GM18517 (cell line): Measurements from ENCODE around the gene CLBA1.
"Not testable (repeated sequence)": the region's sequence is repeated elsewhere in the genome, so short reads cannot be mapped to it uniquely, and the experiment has no call there.

ENCODE experiments used
- ATAC-seq: cut with Tn5 transposase; IDR thresholded peaks from one replicate; pipeline ENCODE4 v1.9.1; 2021; ENCODE audit warnings: mild to moderate bottlenecking, moderate library complexity; ENCODE audit not compliant: unreplicated experiment

The CLBA1 gene

DNA sequence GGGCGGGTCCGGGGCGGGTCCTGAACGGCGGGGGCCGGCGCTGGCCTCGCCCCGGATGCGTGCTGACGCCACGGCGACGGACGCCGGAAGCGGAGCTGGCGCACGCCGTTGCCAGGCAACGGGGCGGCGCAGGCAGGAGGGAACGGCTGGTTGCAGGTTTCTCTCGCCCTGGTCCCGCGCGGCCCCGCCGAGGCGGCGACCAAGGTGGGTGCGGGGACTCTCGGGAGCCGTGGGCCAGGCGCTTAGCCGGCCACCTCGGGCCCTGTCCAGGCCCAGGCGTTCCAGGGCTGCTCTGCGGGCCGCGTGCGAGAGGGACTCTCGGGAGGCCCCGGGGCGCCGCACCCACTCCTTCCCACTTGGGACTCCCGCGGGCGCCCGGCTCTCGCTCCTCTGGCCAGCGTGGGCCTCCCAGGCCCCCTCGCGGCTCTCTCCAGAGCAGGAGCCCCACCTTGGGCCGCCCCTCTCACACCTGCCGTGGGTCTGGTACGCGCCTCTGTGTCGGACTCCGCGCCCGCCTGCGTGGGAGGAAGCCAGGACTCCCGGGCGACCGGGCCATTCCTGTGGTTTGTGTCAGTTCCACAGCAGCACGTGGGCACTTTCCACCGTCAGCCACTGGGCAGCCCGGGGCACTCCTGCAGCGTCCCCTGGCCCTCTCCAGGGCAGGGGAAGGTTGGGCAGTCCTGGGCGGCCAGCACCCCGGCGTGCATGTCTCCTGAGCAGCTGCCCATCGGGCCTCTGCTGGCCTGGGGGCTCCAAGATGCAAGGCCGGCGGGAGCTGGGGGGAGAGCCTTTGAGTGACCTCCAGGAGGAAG, at the start of gene CLBA1:
Gene CLBA1 (plus strand): TSS at position 114 of the 812 bp plus-strand sequence. CDS start 644 bp downstream, at position 758.
- peak; percentile 85 for ATAC-seq

GRCh38 chr14:104935955-104936354, 49.6 kb upstream of the CLBA1 start:
- no peak for ATAC-seq

DNA sequence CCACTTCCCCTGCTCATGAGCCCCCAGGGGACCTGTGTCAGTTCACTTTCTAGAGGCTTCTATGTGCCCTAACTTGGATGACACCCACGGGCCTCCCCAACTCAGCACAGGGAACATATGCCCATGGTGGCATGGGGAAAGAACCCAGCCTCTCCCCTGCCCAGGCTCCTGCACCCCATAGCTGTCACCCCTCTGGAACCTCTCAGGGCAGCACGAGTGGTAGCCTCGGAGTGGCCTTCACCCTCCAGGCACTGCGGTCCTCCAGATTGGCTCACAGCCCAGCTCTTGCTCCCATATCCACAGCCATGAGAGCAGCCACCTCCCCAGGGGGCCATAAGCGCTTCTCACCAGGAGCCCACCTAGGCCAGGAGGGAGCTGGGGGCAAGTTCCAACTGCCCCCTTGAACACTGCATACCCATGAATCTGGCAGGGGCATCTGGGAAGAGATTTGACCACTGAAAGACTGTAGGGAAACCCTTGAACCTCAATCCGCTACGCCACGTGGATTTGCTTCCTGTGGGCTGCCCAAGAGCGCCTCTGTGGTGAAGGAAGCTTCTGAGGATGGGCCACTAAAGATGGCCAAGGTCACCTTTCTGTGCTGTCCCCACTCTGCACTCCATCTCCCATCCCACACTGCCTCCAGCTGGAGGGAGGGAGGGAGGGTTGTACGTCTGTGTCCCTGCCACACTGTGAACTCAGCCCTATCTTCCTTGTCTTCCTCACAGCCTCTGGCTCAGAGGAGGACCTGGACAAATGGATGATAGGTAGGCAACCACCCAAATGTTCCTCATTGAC, 49.0 kb upstream of the CLBA1 start:
- no peak for ATAC-seq

- no peak for ATAC-seq
Measured at GRCh38 chr14:104937161-104937560, 48.4 kb upstream of the CLBA1 start.

GRCh38 chr14:104937694-104938365, 47.8 kb upstream of the CLBA1 start:
- no peak for ATAC-seq

DNA sequence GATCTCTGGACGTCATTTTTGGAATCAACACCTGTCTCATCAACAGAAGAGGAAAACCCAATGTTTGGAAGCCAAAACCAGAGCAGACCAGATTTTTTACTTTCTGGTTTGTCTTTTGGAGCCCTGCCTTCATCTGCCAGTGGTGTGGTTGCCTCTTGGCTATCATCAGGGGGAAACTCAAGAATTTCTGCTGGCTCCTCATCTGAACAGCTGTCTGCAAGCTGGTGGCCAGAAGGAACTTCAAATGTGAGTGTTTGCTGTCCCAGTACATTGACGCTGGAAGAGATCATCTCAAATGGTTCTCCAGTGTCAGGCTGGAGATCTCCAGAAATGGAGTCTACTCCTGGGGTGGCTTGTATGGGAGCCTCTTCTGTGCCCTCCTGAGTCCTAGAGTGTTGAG, 47.2 kb upstream of the CLBA1 start:
- ATAC-seq: no peak

DNA sequence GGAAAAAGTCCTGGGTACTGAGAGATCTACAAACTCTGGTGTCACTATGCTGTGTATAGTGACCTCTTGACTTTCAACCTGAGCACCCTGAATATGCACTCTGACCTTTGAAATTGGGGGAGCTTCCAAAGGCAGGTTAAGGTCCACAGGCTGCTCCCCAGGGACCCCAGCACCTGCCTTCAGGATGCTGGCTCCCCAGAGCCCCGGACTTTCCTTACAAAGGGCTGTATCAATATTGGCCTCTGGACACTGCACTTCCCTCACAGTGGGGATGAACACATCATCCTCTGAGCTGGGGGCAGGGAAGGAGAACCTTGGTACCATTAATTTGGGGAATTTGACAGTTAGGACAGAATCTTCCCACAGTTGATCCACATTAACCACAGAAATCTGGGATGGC, 46.6 kb upstream of the CLBA1 start:
- ATAC-seq: no peak

- ATAC-seq: no peak
Measured at GRCh38 chr14:104939666-104940410, 45.8 kb upstream of the CLBA1 start.

- no peak for ATAC-seq
Measured at GRCh38 chr14:104940526-104941150, 45.0 kb upstream of the CLBA1 start.

DNA sequence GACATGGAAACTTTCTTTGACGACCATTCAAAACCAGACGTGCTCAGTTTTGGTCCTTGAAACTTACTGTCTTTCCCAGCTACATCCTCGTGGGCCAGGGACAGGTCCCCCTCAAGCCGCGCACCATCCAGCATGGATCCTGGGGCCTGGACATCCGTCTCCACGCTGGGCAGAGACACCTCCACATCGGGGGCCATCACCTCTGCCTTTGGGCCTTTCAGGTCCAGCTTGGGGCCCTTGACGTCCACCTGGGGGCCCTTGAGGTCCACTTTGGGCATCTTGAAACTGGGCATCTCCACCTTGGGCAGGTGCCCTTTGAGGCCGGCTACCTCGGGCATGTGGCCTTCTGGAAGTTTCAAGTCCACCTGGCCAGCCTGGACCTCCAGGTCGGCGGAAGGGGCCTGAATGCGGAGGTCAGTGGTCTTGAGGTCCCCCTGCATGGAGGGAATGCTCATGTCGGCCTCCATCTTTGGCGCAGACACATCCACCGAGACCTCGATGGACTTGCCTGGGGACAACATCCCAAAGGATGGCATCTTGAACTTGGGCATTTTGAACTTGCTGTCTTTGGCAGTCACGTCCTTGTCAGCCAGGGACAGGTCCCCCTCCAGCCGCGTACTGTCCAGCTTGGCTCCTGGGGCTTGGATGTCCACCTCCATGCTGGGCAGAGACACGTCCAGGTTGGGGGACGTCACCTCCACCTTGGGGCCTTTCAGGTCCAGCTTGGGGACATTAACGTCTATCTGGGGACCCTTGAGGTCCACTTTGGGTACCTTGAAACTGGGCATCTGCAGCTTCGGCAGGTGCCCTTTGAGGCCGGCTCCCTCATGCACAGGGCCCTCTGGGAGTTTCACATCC, 43.9 kb upstream of the CLBA1 start:
- ATAC-seq: no peak

GRCh38 chr14:104942586-104942985, 43.0 kb upstream of the CLBA1 start:
- no peak for ATAC-seq

DNA sequence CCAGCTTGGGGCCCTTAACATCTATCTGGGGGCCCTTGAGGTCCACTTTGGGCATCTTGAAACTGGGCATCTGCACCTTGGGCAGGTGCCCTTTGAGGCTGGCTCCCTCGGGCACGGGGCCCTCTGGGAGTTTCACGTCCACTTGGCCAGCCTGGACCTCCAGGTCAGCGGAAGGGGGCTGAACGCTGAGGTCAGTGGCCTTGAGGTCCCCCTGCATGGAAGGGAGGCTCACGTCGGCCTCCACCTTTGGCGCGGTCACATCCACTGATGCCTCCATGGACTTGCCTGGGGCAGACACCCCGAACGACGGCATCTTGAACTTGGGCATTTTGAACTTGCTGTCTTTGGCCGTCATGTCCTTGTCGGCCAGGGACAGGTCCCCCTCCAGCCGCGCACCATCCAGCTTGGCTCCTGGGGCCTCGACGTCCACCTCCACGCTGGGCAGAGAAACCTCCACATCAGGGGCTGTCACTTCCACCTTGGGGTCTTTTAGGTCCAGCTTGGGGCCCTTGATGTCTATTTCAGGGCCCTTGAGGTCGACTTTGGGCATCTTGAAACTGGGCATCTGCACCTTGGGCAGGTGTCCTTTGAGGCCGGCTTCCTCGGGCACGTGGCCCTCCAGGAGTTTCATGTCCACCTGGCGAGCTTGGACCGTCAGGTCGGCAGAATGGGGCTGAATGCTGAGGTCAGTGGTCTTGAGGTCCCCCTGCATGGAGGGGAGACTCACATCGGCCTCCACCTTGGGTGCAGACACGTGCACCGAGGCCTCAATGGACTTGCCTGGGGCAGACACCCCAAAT, 42.2 kb upstream of the CLBA1 start:
- ATAC-seq: not testable (repeated sequence)

DNA sequence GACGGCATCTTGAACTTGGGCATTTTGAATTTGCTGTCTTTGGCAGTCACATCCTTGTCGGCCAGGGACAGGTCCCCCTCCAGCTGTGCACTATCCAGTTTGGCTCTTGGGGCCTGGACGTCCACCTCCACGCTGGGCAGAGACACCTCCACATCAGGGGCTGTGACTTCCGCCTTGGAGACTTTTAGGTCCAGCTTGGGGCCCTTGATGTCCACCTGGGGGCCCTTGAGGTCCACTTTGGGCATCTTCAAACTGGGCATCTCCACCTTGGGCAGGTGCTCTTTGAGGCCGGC, 41.6 kb upstream of the CLBA1 start:
- ATAC-seq: not testable (repeated sequence)

- not testable (repeated sequence) for ATAC-seq
Measured at GRCh38 chr14:104944436-104945205, 41.0 kb upstream of the CLBA1 start.

- ATAC-seq: not testable (repeated sequence)
Measured at GRCh38 chr14:104945266-104945665, 40.3 kb upstream of the CLBA1 start.

- ATAC-seq: not testable (repeated sequence)
Measured at GRCh38 chr14:104945986-104946965, 39.3 kb upstream of the CLBA1 start.

- not testable (repeated sequence) for ATAC-seq
Measured at GRCh38 chr14:104947201-104947600, 38.4 kb upstream of the CLBA1 start.
